HG02623 (cell line): ENCODE results near the gene DNAH9.

Experiments
- ATAC-seq: cut with Tn5 transposase; IDR thresholded peaks from one replicate; pipeline ENCODE4 v1.9.1; 2021; ENCODE audit warnings: moderate library complexity; ENCODE audit not compliant: unreplicated experiment

The DNAH9 gene

DNA sequence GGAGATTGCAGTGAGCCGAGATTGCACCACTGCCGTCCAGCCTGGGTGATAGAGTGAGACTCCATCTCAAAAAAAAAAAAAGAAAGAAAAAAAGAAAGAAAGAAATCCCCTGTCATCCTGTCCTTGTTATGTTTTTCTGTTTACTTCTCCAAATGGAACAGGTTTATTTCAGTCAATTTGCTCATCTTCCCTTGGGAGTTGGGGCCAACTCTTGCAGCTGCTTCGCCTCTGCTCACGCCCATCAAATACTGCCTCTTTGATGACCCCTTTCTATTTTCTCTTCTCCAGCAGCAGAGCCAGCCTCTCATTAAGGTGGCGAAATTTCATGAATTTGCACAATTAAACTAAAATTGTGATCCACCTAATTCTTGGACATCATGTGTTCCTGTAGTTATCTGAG lies 225.6 kb downstream of the DNAH9 start:
- no peak for ATAC-seq

DNA sequence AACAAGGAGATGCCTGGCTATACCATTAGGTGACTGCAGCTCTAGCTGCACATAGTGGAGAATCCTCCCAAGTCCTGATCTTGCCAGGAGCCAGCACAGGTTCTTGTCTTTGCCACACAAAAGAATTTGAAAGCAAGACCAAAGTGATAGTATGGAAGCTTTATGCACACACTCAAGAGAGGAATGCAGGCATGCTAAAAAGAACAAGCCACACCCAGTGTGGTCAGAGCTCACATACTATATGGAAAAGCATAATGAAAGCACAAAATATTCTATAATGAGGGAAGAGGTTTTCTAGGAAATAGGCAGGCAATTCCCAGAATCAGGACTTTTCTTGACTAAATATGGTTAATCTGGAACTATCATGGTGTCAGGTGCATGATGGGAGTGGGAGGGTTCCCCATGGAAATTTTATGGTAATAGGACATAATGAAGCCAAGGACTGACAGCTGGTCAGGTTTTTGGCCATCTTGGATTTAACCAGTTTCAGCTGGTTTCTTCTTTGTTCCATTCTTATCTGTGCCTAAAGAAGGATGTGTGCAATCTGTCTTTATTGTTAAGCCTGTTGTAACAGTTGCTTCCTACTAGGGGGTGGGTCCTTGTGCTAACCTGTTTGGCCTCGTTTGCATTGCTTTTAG lies 227.4 kb downstream of the DNAH9 start:
- ATAC-seq, result no peak

DNA sequence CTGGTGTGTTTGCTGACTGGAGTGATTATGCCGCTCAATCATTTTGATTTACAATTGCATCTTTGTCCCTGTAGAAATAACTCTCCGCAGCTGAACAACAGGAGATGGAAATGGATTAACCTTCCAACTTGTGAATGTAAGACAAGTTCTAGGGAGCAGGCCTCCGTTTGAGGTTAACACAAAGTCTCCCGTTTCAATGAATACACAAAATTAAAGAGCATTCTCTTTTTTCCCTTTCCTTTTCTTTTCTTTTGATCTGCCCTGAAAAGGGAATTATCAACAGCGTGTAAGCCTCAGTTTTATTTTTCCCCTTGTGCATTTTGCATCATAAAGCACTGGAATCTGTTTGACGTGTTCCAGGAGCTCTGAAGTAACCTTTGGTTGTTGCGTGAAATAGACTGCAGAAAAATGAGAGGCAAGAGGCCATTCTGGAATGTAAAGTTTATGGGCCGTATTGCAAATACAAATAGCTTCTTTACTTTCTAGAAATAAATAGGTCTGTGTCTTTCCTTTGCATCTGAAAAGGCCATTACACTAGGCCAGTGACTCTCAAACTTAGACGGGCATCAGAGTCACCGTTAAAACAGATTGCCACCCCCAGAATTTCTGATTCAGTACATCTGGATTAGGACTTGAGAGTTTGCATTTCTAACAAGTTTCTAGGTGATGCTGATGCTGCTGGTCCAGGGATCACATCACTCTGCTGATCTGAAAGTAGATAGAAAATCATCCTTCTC lies 234.3 kb downstream of the DNAH9 start:
- no peak for ATAC-seq

DNA sequence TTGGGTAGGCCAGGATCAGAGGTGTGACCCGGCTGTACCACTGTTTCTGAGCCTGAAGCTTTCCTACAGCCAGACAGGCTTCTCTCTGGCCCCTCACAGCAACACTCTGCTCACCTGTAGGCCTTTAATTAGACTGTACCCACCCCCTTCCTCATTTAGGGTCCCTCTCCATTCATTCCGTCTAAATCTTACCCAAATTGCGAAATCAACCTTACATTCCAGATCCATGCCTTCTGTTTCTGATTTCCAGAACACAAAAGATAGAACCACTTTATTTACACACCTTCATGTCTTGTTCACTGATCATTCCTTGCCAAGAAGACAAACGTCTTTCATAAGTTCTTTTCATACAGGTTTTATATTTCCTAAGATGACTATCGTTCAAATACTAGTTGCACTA lies 238.2 kb downstream of the DNAH9 start:
- ATAC-seq, result no peak

DNA sequence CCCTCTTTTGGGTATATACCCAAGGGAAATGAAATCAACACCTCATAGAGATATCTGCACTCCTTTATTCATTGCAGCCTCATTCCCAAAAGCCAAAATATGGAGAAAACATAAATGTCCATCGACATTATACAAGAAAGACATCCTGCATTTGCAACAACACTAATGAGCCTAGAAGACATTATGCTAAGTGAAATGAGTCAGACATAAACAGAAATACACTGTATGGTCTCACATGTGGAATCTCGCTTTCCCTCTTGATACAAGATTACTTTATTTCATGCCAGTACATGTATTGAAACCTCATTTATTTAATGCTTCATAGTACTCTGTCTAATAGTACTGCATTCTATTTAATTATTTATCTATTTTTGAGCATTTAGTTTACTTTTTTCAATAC lies 241.8 kb downstream of the DNAH9 start:
- no peak for ATAC-seq

DNA sequence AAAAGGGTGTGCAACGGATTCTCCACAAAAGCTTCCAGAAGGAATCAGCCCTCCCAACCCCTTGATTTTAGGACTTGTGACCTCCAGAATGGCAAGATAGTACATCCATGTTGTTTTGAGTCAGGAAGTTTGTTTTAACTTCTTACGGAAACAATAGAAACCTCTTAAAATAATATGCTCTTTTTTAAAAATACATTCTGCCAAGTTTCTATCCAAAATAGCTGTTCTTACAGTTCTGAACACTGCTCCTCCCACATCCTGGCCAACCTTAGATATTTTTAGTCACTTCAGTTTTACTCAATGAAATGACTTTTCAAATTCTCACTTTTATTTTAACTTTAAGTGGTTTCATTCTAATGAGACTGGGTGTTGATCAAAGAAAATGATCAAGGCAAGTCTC lies 242.6 kb downstream of the DNAH9 start:
- no peak for ATAC-seq

DNA sequence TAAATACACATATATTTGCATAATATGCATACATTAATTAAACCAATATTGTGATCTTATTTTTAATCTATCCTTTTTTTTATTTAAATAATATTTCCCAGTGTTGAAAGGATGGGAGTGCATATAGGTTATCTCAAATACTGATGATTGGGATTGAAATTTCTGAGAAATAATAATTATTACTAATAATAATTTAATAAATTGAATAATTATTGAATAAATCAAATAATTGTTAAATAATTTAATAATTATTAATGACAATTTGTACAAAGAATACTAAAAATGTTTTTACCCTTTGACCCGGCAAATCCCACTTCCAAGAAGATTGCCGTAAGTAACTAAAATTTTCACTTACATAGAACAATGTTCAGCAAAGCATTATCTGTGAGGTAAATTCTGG lies 250.1 kb downstream of the DNAH9 start:
- ATAC-seq, result no peak

DNA sequence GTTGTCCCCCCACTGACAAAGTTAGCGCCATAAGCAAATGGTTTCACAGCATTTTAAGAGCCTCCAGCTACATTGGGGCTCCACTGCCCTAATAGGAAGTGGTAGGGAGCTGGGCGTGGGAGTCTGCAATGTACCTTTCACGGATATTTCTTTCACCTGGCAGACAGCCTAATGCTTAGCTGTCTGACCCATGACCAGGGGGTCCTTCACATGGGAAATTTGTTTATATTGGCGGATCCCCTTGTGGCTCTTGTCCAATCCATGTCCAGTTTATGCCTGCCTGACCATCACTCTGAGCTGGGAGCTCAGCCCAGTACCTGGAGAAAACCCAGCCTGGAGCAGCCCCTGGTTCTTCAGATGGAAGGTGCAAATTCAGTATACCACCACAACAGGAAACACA lies 254.0 kb downstream of the DNAH9 start:
- ATAC-seq, result no peak

DNA sequence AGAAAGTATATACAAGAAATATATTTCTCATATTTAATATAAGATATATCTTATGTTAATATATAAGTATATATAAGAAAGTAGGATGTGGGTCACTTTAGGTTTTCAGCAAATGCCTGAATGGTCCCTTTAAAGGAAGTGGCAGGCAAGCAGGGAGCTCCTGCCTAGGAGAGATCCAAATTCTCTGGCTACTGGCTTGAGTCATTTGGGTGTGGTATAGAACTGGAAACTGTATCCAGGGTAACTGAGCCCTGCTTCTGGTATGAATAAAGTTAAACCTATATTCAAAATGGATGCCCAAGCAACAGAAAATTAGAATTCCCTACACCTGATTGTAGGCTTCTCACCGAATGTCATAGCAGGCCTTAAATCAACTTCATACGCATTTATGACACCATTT lies 254.6 kb downstream of the DNAH9 start:
- ATAC-seq, result no peak

DNA sequence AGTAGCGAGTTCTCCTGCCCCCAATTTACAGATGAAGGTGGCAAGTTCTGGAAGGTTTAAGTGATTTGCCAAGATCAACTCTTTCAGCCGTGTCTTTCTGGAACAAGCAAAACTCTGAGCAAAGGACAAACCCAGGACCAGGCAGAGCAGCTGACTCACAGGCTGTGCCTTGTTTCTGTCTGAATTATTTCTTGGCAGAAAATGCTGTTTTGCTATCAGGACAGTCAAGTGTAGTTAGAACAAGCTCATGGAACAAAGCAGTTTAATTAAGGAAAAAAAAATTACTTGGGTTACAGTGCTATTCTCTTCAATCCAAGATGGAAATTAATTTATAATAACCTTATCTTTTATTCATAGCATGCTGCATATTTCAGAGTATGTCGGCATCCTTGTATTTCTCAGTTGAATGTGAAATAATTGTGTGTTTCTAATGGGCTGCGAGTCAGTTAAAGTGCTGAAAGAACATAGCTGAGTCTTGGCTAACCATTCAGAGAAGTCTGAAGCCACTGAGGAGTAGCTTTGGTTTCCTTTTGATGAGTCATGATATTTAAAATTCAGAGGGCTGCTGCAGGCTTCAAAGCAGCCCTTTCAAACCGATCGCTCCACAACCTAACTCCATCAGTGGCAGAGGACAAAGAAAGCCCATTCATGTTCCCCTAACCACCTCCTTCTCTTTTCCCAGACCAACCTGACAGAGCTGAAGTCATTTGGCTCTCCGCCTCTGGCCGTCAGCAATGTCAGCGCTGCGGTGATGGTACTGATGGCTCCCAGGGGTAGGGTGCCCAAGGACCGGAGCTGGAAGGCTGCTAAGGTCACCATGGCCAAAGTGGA lies 255.3 kb downstream of the DNAH9 start:
- no peak for ATAC-seq

DNA sequence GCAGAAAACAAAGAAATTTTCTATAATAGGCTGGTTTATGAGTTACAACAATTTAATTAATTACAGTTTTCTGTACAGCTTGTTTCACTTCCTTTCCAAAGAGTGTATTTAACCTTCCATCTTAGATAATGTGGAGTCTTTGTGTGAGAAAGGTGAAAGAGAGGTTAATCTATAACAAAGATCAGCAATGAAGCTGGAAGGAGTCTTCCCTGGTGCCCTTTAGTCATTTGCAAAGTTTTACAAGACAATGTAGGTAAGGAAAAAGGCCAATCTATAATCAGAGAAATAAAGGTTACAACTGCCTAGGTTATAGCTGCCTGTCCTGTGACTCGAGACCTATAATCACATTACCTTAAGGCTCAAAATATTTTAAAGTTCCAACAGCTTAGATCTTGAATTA lies 257.0 kb downstream of the DNAH9 start:
- no peak for ATAC-seq

DNA sequence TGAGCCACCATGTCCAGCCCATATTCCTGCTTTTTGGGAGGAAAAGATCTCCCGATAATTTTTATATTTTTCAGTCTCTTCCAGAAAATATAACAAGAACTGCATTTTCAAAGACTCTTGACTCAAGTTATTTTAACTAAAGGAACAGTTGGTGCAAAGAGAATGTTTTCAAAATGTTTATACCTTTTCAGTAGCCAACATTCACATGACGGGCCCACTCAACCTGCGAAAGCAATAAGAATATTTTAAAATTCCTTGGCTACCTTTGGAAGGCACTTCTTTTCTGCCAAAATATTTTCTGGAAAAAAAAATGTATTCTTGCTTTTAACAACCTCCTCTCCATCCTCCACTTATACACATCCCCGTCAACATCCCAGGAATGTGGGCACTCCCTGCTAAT lies 258.7 kb downstream of the DNAH9 start:
- ATAC-seq, result no peak

DNA sequence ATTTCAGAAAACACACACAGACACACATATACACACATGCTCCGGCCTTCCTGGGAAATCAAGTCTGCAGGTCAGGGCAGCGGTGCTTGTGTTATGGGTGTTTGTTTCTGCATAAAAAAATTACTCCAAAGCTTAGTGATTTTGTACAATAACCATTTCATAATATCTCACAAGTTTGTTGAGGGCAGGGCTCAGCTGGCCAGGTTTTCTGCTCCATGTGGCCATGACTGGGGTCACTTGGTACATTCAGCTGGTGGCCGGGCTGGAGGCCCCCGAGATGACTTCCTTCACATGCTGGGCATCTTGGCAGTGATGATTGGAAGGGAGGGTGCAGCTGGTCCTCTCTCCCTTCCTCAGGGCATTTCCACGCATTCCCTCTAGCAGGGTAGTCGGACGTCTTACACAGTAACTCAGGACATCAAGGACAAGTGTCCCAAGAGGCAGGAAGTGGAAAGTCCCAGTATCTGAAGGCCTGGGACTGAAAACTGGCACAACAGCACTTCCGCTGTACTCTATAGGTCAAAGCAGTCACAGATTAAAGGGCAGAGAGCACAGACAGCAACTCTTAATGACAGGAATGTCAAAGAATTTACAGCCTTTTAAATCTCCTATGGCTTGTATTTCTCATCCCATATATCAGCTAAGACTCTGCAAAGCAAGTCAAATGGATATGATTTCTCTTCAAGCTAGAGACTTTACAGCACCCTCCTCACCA lies 271.6 kb downstream of the DNAH9 start:
- no peak for ATAC-seq

DNA sequence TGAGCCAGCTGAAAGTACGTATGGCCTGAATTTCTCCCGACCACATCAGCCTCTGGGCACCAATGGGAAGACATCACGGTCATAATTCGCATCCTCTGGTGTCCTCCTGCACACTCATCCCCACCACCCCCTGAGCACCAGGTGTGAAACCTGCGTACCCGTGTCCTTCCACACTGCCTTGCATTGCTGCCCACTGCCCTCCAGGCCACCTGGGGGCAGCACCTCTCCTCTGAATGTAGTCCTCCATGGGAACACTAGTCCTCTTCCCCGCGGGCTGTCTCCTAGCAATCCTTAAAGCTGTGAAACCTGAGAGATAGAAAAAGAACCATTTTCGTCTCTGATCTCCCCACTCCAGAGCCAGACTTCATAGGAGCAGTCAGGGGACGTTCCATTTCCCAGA lies 273.5 kb downstream of the DNAH9 start:
- no peak for ATAC-seq

DNA sequence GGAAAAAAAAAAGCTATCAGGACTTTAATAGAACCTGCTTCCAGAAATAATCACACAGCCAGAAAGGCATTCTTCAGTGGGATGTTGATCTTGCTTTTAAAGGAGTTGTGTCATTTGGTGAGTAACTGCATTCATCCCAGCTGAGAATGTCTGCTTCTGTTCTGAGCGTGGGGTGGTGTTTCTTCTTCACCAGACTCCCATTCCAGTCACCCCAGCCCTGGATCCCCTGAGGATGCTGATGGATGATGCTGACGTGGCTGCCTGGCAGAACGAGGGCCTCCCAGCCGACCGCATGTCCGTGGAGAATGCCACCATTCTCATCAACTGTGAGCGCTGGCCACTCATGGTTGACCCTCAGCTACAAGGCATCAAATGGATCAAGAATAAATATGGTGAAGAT lies 276.5 kb downstream of the DNAH9 start:
- no peak for ATAC-seq

DNA sequence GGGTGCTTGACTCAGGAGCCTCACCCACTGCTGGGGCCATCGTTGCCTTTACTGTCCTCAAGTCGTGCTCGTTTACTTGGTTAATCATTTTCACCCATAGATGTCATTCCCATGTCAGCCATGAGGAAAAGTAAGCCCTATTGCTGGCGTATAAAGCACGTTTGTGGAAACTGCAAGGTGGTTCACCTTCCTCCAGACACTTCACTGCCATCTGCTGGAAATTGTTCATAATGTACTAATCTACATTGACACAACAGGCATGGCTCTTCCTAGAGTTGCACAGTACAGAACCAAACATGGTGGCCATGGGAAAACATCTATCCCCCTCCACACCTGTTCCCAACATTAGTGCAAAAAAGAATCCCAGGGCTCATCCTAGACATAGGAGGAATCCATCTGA lies 282.4 kb downstream of the DNAH9 start:
- no peak for ATAC-seq

DNA sequence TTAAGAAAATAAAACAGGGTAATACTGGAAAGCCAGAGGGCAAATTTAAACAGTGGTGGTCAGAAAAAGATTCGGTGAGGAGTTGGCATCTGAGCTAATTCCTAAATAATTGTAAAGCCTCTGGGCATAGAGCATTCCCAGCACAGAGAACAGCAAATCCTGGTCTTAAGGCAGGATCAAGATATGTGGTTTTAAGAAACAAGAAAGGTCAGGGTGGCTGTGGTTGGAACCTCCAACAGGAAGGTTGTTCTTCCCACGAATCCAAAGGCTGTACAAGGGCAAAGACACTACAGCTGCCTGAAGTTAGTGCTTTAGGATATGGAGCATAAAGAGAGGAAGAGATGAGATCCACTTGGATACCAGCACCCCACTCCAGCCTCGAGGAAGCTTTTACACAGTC lies 284.4 kb downstream of the DNAH9 start:
- ATAC-seq, result no peak

DNA sequence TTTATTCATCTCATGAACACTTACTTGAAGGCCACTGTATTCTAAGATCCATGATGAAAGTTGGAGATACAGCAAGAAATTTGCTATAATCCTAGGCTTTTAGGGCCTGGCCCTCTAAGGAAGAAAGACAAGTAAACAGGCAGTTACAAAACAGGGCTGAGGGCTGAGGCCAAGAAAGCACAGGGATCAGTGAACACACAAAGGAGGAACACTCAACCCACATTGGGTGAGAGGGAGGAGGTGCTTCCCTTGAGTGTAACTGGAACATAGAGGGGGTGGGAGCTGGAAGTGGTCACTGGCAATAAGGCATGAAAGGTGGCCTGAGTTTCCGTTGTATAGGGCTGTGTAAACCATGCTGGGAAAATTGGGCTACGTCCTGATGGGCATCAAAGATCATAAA lies 286.8 kb downstream of the DNAH9 start:
- no peak for ATAC-seq

DNA sequence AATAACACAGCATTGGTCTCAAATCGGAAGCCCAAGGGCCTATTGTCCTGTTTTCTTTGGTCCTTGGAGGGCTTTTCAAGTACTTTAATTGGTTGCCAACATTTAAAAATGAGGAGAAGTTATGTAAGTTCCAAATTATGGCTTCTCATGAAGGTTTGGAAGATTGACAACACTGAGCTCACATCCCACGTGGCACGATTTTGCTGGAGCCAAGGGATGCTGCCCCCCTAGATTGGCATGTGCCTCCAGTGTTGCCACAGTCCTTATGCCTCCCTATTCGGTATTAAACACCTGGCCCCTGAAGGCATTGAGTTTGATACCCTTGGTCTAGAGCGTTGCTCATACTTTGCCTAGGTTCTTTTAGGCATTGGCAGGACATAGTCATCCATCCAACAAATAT lies 291.0 kb downstream of the DNAH9 start:
- no peak for ATAC-seq

DNA sequence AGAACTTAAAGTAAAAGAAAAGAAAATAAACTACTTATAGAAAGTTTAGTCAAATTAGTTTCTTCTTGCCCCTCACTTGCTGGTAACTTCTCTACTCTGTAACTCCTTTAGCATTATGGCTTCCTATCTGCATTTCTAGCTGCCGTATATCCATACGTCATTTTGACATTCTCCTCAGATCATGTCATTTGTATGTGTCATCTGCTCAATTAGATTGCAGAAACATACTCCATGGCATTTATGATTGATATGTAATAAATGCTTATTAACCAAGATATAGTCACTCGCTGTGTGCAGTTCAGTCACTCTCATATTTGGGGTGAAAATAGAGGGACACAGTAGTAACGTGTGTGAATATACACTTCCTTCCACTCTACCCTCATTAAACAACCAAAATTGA lies 295.6 kb downstream of the DNAH9 start:
- ATAC-seq, result no peak

DNA sequence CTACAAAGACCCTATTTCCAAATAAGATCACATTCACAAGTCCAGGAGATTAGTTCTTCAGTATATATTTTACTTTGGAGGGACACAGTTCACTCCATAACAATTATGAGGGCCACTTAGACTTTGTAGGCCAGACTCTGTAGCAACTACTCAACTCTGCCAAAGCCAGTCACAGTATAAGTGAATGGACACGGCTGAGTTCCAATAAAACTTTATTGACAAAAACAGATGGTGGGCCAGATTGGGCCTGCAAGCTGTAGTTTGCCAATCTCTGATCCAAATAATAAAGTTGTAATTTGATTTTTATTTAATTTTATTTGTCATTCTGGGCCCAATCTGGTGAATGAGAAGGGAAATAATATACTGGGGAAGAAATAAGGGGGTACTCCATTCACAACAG lies 297.9 kb downstream of the DNAH9 start:
- ATAC-seq, result no peak
